GM18520 (cell line): ENCODE measurements around the gene HTRA1.

Experiments
- ATAC-seq: cut with Tn5 transposase; IDR thresholded peaks from one replicate; pipeline ENCODE4 v1.9.1; 2021; ENCODE audit not compliant: unreplicated experiment

The HTRA1 gene

GRCh38 chr10:122550427-122550826 is 89.1 kb downstream of the HTRA1 start:
- no peak for ATAC-seq

GRCh38 chr10:122550983-122551382 is 89.6 kb downstream of the HTRA1 start:
- no peak for ATAC-seq

- no peak for ATAC-seq
These were observed 90.1 kb downstream of the HTRA1 start for GRCh38 chr10:122551450-122551849.

GRCh38 chr10:122553341-122553740 is 92.0 kb downstream of the HTRA1 start:
- ATAC-seq: no peak

GRCh38 chr10:122554131-122555036 is 93.0 kb downstream of the HTRA1 start:
- no peak for ATAC-seq

- no peak for ATAC-seq
These were observed 94.1 kb downstream of the HTRA1 start for GRCh38 chr10:122555442-122555841.

- no peak for ATAC-seq
These were observed 96.2 kb downstream of the HTRA1 start for GRCh38 chr10:122557516-122557915.

GRCh38 chr10:122558452-122558851 is 97.1 kb downstream of the HTRA1 start:
- ATAC-seq: no peak

GRCh38 chr10:122559228-122559627 is 97.9 kb downstream of the HTRA1 start:
- no peak for ATAC-seq

- ATAC-seq: no peak
These were observed 99.0 kb downstream of the HTRA1 start, which contains the start of gene DMBT1 for GRCh38 chr10:122560279-122560804. Gene DMBT1, plus strand, starts transcription at chr10:122560754. Its CDS starts 17 bp downstream, at chr10:122560771.

GRCh38 chr10:122561212-122561611 is 99.9 kb downstream of the HTRA1 start:
- no peak for ATAC-seq

- ATAC-seq: no peak
These were observed 100.4 kb downstream of the HTRA1 start for GRCh38 chr10:122561792-122562191.
